HG03139 (cell line): ENCODE data around the gene CCDC201.
"Not testable (repeated sequence)": the region's sequence is repeated elsewhere in the genome, so short reads cannot be mapped to it uniquely, and the experiment has no call there.

Source experiments
- ATAC-seq: cut with Tn5 transposase; IDR thresholded peaks from one replicate; pipeline ENCODE4 v1.9.1; 2021; ENCODE audit not compliant: unreplicated experiment

CCDC201 gene

DNA sequence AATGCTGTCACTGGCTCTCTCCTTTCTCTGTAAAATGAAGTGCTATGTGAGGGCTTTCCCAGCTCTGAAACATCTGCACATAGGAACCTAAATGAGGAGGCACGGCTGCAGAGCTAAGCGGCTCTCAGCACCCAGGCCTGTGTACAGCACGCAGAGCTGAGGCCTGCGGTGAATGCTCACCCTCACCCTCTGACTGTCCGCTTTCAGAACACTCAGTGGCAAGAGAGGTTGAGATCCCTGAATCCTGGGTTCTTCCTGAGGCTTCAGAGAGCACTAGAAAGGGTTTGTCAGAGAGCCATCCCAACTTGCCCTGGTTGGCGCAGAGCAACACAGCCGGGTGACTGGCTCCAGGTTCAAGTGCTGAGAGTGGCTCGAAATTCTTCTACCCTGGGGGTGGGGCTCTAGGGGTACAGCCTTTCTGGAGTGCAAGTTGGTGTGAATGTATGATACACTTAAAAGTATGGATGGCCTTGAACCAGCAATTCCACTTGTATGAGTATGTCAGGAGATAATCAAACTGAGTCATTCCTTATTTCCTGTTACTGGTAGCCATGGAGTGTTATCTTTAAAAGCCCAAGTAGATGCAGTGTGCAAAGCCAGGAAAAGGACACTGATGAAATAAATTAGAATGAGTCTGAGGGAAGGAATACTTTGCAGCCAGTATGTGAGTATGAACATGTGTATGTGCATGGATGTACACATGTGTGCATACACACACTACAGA, 1.7 kb upstream of the CCDC201 start:
- no peak for ATAC-seq

- ATAC-seq: no peak
These were observed 473 bp upstream of the CCDC201 start for GRCh38 chr7:45873355-45873754.

DNA sequence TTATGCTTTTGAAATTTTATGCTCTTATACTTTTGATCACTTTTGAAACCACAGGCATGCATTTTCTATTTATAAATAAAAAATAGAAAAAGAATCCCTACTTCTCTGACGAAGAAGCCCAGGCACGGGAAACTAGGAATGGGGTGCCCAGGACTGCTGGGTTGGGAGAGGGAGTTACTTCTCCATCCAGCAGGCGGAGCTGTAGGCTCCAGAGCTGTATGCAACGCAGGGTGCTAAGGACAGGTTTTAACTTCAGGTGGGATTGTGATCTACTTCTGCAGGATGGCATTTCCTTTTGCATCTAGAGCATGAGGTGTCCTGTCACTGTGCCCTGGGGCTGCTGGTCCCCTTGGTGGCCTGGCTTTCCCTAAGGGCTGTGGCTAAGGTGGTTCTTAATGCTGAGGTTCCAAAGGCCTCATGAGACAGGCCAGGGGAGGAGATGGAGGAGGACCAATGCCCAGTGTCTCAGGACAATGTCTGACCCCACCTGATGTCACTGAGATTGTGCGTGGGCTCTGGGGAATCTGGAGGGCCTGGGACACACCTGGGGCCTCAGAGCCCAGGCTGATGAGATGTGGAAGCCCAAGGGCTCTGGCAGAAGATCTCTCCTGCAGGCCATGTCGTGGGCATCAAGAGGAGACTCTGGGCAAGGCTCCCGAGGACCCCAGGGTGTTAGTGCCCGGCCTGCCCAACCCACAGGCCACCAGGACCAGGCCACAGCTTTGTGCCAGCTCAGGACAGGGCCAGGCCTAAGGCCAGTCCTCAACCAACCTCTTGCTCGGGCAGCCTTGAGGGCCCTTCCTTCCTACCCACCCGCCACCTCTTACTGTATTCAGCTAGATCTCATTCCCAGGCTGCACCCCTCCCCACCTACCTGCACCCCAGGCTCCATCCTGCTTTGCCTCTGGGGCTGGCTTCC, 507 bp downstream of the CCDC201 start:
- no peak for ATAC-seq

DNA sequence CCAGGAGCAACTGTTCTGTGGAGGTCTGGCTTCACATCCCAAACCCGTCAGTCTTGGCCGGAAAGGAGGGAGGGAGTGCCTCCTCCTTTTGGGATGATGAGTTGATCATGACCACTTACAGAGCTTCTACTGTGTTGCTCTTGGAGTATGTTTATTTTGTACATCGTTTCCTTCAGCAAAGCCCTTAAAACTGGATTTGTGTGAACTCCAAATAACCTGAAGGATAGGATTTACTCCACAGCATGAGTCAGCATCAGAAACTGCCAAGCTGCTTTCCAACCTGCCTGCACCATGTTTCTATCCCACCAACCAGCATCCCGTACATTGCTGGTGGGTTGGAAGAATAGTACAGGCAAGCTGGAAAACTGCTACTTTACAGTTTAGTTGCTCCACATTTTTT, 3.5 kb downstream of the CCDC201 start:
- no peak for ATAC-seq

- ATAC-seq: no peak
These were observed 5.4 kb downstream of the CCDC201 start for GRCh38 chr7:45867471-45867870.

GRCh38 chr7:45865594-45866410, 7.1 kb downstream of the CCDC201 start:
- ATAC-seq: no peak

- no peak for ATAC-seq
These were observed 9.2 kb downstream of the CCDC201 start for GRCh38 chr7:45863715-45864114.

DNA sequence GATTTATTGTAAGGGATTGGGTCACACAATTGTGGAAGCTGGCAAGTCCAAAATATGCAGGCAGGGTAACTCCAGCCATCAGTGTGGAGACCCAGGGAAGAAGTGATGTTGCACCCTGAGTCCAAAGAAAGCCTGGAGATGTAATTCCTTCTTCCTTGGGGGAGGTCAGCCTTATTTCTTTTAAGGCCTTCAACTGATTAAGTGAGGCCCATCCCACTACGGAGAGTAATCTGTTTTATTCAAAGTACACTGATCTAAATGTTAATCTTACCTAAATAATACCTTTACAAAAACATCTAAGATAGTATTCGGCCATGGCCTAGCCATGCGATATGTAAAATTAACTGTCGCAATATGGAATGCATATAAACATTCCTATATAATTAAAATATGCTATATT, 16.0 kb downstream of the CCDC201 start:
- not testable (repeated sequence) for ATAC-seq

GRCh38 chr7:45855680-45856079, 17.2 kb downstream of the CCDC201 start:
- ATAC-seq: not testable (repeated sequence)

GRCh38 chr7:45853491-45853890, 19.4 kb downstream of the CCDC201 start:
- ATAC-seq: not testable (repeated sequence)

DNA sequence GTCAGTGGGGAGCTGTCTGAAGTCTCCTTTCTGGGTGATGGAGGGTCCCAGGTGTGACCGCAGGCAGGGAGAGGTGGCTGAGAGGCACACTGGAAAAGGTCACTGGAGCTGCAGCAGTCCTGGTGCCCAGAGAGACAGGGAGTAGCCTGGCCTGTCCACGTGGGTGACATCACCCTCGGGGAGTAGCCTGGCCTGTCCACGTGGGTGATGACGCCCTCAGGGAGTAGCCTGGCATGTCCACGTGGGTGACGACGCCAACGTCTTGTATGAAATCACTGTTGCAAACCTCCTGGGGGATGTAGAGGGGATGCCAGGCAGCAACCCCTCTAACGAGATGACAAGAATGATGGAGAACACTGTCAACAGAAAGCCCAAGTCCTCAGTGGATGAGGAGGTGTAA, 19.9 kb downstream of the CCDC201 start:
- ATAC-seq: not testable (repeated sequence)

DNA sequence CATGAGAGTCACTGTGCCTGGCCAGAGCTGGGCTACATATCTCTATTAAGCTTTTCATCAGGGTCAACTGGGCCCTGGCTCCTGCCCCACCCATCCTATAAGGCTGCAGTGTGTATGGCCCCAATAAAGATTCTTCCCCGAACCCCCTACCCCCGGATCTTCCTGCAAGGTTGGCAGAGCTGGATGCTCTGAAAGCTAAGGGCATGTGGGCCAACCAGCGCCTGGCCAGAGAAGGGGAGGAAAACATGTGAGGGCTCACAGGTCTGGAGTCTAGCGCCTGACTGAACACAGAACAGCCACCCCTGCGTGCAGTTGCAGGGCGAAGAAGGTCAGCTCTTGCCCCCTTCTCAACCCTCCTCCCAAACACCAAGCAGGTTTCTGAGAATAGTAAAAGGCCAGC, 24.1 kb downstream of the CCDC201 start:
- not testable (repeated sequence) for ATAC-seq

DNA sequence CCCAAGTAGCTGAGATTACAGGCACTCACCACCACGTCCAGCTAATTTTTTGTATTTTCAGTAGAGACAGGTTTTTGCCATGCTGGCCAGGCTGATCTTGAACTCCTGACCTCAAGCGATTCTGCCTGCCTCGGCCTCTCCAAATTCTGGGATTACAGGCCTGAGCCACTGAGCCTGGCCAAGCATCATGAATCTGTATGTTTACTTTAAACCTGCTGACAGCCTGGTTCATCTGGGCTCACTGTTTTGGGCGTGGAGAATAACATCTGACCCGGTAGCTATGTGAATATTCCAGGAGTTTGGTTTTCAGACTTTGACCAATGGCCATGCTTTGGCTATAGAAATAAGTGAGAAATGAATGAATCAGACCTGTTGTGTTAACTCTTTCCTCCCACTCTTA, 26.3 kb downstream of the CCDC201 start:
- ATAC-seq: not testable (repeated sequence)

DNA sequence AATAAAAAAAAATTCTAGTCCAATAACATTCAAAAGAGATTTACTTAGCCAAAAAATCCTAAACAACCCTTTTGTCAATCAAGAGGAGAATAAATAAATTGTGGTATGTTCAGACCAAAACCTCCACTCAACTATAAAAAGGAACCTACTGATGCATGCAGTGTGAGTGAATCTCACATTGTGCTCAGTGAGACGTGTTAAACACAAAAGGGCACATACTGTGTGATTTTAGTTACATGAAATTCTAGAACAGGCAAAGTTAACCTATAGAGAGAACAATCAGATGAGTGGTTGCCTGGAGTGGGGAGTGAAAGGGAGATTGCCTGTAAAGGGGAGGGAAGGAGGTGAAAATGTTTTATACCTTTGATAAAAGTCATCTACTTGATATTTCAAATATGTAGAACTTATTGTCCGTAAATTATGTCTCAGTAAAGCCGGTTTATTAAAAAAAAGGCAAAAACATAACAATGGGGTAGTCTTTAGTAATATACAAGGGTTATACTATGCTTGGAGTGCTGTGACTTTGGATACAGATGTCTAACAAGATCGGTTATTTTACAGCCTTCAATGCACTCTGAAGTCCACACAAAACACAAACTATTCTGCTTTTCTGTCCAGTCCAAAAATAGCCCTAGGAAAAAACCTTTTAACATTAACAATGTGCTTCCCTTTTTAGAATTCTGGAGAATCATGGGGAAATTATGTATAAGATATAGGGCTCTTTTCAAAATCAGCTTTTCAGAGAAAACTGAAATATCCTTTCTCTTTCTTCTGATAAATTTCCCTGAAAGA, 30.8 kb downstream of the CCDC201 start:
- not testable (repeated sequence) for ATAC-seq

DNA sequence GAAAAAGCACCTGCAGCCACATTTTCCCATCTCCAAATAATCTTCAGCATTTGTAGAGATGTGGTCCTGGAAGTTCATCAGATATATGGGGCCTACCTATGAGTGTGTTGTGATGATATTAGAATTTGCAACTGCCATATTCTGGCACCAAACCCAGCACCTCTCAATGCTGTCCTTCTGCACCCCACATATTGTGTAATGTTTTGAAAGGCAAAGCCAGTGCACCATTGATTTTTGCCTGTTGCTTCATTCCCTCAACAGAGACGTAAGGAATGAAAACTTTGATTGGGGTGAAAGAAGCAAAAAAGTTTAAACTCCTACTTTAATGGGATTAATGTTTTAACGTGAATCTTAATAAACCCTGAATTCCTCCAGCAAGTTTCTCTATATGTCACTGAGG, 34.0 kb downstream of the CCDC201 start:
- not testable (repeated sequence) for ATAC-seq

GRCh38 chr7:45832433-45833177, 40.3 kb downstream of the CCDC201 start:
- ATAC-seq: not testable (repeated sequence)

- ATAC-seq: not testable (repeated sequence)
These were observed 43.0 kb downstream of the CCDC201 start for GRCh38 chr7:45829846-45830245.

- ATAC-seq: not testable (repeated sequence)
These were observed 45.2 kb downstream of the CCDC201 start for GRCh38 chr7:45827731-45828130.

- ATAC-seq: not testable (repeated sequence)
These were observed 46.3 kb downstream of the CCDC201 start for GRCh38 chr7:45826550-45826949.

DNA sequence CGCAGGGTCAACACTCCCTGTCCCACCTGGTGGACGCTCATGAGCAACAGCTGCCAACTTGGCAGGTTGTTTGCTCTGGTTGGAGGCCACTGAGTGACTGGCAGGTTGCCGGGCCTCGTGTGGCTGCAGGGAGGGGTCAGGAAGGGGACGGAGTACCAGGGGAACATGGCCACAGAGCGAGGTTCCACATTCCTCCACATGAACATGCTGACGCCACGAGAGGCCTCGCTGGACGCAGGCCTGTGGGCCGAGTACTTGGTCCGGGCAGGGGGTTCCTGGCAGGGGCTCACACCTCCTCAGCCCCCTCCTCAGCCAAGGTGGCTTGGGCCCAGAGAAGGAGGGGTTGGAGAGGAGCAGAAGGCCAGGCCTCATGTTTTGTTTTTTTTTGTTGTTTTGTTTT, 54.1 kb downstream of the CCDC201 start:
- ATAC-seq: not testable (repeated sequence)
